WTC11 (cell line): ENCODE measurements around the gene TRIM2. TPM values are rescaled to one million over a fixed set of nuclear protein-coding genes. Genes with fewer than 3 reads are reported as not detected.
A peak's percentile ranks its signal among the peaks of the same experiment; 100 is the strongest.

Source experiments
- ATAC-seq: fragments of 200-7000 bp; cut with Tn5 transposase; 2 replicates; pipeline ENCODE4 v1.10.0; 2021; ENCODE audit warnings: mild to moderate bottlenecking, moderate library complexity
- CTCF ChIA-PET: fragments of 300-600 bp; sonication (Branson Sonifier 250); formaldehyde crosslinking; loops from one replicate; lab custom pipeline; 2021; ENCODE audit warnings: antibody characterized with exemption; lab: Charles Lee
- POLR2A ChIA-PET: fragments of 350-600 bp; sonication (Branson Sonifier 250); formaldehyde crosslinking; loops from one replicate; lab custom pipeline; 2021; ENCODE audit warnings: antibody characterized with exemption; lab: Charles Lee
- DNase-seq: peaks from one replicate; pipeline ENCODE4 v3.0.0; 2021; ENCODE audit warnings: low spot score
- H3K27ac Mint-ChIP-seq: 2 replicates; pipeline ENCODE4 v1.8.0; 2021; ENCODE audit warnings: mixed read lengths
- H3K27me3 Mint-ChIP-seq: 2 replicates; pipeline ENCODE4 v1.8.0; 2021; ENCODE audit warnings: low read depth, mild to moderate bottlenecking, moderate library complexity, mixed read lengths
- H3K36me3 Mint-ChIP-seq: 2 replicates; pipeline ENCODE4 v1.8.0; 2021; ENCODE audit warnings: mixed read lengths
- H3K4me1 Mint-ChIP-seq: 2 replicates; pipeline ENCODE4 v1.8.0; 2022; ENCODE audit warnings: mixed read lengths
- H3K4me3 Mint-ChIP-seq: 2 replicates; pipeline ENCODE4 v1.8.0; 2021; ENCODE audit warnings: mild to moderate bottlenecking, moderate library complexity, mixed read lengths
- H3K9me3 Mint-ChIP-seq: 2 replicates; pipeline ENCODE4 v1.8.0; 2021; ENCODE audit warnings: mixed read lengths
- CBFB ChIP-seq: sonication (generic); formaldehyde crosslinking; IDR thresholded peaks from 2 replicates; pipeline ENCODE4 v1.8.1; 2022; ENCODE audit warnings: mild to moderate bottlenecking, low read depth, missing genetic modification reagents
- CREM ChIP-seq: sonication (generic); formaldehyde crosslinking; IDR thresholded peaks from 2 replicates; pipeline ENCODE4 v1.8.1; 2022; ENCODE audit warnings: mild to moderate bottlenecking, missing genetic modification reagents, moderate library complexity
- GABPB1 ChIP-seq: sonication (generic); formaldehyde crosslinking; IDR thresholded peaks from 2 replicates; pipeline ENCODE4 v1.8.1; 2023; ENCODE audit warnings: mild to moderate bottlenecking, missing genetic modification reagents
- IRF2 ChIP-seq: sonication (generic); formaldehyde crosslinking; IDR thresholded peaks from 2 replicates; pipeline ENCODE4 v1.8.0; 2022; ENCODE audit warnings: low read depth, missing genetic modification reagents, borderline replicate concordance
- KAT7 ChIP-seq: sonication (generic); formaldehyde crosslinking; IDR thresholded peaks from 2 replicates; pipeline ENCODE4 v1.8.1; 2023; ENCODE audit warnings: missing genetic modification reagents, mild to moderate bottlenecking, borderline replicate concordance
- MXD4 ChIP-seq: fragments of 250-450 bp; sonication (Bioruptor Pico); IDR thresholded peaks from 2 replicates; pipeline ENCODE4 v1.8.0; 2021; ENCODE audit warnings: mild to moderate bottlenecking, moderate library complexity, borderline replicate concordance
- MYBL2 ChIP-seq: sonication (generic); formaldehyde crosslinking; IDR thresholded peaks from 2 replicates; pipeline ENCODE4 v1.8.1; 2023; ENCODE audit warnings: mild to moderate bottlenecking, moderate library complexity, missing genetic modification reagents
- NFYB ChIP-seq: sonication (generic); formaldehyde crosslinking; conservative IDR thresholded peaks from 2 replicates; pipeline ENCODE4 v1.8.0; 2022; ENCODE audit warnings: low read depth, missing genetic modification reagents
- NR1H2 ChIP-seq: sonication (generic); formaldehyde crosslinking; IDR thresholded peaks from 2 replicates; pipeline ENCODE4 v1.9.0; 2021; ENCODE audit warnings: mild to moderate bottlenecking, moderate library complexity, missing genetic modification reagents
- NR2C2 ChIP-seq: sonication (generic); formaldehyde crosslinking; IDR thresholded peaks from 2 replicates; pipeline ENCODE4 v1.8.0; 2022; ENCODE audit warnings: mild to moderate bottlenecking, missing genetic modification reagents
- PRRX2 ChIP-seq: fragments of 250-450 bp; sonication (Bioruptor Pico); IDR thresholded peaks from 2 replicates; pipeline ENCODE4 v1.8.0; 2021; ENCODE audit warnings: mild to moderate bottlenecking
- SMAD4 ChIP-seq: sonication (generic); formaldehyde crosslinking; IDR thresholded peaks from 2 replicates; pipeline ENCODE4 v1.8.0; 2022; ENCODE audit warnings: mild to moderate bottlenecking, missing genetic modification reagents
- SOX15 ChIP-seq: fragments of 250-450 bp; sonication (Bioruptor Pico); IDR thresholded peaks from 2 replicates; pipeline ENCODE4 v1.9.0; 2021; ENCODE audit warnings: mild to moderate bottlenecking
- SP1 ChIP-seq: sonication (generic); formaldehyde crosslinking; conservative IDR thresholded peaks from 2 replicates; pipeline ENCODE4 v1.8.1; 2022; ENCODE audit warnings: missing genetic modification reagents
- ZNF219 ChIP-seq: sonication (generic); formaldehyde crosslinking; IDR thresholded peaks from 2 replicates; pipeline ENCODE4 v1.8.0; 2023; ENCODE audit warnings: missing genetic modification reagents, mild to moderate bottlenecking, borderline replicate concordance
- ZNF317 ChIP-seq: sonication (generic); formaldehyde crosslinking; IDR thresholded peaks from 2 replicates; pipeline ENCODE4 v1.8.1; 2023; ENCODE audit warnings: low read depth, mild to moderate bottlenecking, moderate library complexity, missing genetic modification reagents, borderline replicate concordance
- total RNA-seq: library from RNA; stranded (reverse); gene quantifications from 3 replicates; pipeline ENCODE4 v1.2.3, GENCODE V29; 2021
- TF ChIP-seq, protein P1 (sequence below): sonication (generic); formaldehyde crosslinking; IDR thresholded peaks from 2 replicates; pipeline ENCODE4 v1.8.1; 2022; ENCODE audit warnings: low read depth, mild to moderate bottlenecking, moderate library complexity, missing genetic modification reagents, borderline replicate concordance
- TF ChIP-seq, protein P2 (sequence below): sonication (generic); formaldehyde crosslinking; IDR thresholded peaks from 2 replicates; pipeline ENCODE4 v1.8.1; 2023; ENCODE audit warnings: mild to moderate bottlenecking, missing genetic modification reagents
- TF ChIP-seq, protein P3 (sequence below): sonication (generic); formaldehyde crosslinking; IDR thresholded peaks from 2 replicates; pipeline ENCODE4 v1.8.1; 2023; ENCODE audit warnings: mild to moderate bottlenecking, missing genetic modification reagents, borderline replicate concordance
- TF ChIP-seq, protein P4 (sequence below): sonication (generic); formaldehyde crosslinking; IDR thresholded peaks from 2 replicates; pipeline ENCODE4 v1.8.1; 2023; ENCODE audit warnings: mild to moderate bottlenecking, missing genetic modification reagents
- TF ChIP-seq, protein P5 (sequence below): sonication (generic); formaldehyde crosslinking; IDR thresholded peaks from 2 replicates; pipeline ENCODE4 v1.8.0; 2022; ENCODE audit warnings: mild to moderate bottlenecking, missing genetic modification reagents
- TF ChIP-seq, protein P6 (sequence below): sonication (generic); formaldehyde crosslinking; IDR thresholded peaks from 2 replicates; pipeline ENCODE4 v1.8.0; 2023; ENCODE audit warnings: missing genetic modification reagents

The TRIM2 gene
- total RNA-seq, 1 experiment from 2014 or later, result 54.5 TPM

DNA sequence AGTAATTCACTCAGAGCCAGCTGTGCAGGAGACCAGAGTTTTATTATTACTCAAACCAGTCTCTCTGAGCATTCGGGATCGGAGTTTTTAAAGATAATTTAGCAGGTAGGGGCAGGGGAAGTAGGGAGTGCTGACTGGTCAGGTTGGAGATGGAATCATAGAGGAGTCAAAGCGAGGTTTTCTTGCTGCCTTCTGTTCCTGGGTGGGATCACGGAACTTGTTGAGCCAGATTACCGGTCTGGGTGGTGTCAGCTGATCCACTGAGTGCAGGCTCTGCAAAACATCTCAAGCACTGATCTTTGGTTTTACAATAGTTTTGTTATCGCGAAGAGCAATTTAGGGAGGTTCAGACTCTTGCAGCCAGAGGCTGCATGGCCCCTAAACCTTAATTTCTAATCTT, 63.6 kb downstream of the TRIM2 start:
- TF ChIP-seq IRF2 (CRISPR knock-in tag) (no peak), CREM (CRISPR knock-in tag) (no peak), KAT7 (CRISPR knock-in tag) (no peak), SOX15 (no peak), ZNF317 (no peak)
- TF ChIP-seq, protein P1, sequence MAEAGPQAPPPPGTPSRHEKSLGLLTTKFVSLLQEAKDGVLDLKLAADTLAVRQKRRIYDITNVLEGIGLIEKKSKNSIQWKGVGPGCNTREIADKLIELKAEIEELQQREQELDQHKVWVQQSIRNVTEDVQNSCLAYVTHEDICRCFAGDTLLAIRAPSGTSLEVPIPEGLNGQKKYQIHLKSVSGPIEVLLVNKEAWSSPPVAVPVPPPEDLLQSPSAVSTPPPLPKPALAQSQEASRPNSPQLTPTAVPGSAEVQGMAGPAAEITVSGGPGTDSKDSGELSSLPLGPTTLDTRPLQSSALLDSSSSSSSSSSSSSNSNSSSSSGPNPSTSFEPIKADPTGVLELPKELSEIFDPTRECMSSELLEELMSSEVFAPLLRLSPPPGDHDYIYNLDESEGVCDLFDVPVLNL, result no peak
- TF ChIP-seq, protein P2, sequence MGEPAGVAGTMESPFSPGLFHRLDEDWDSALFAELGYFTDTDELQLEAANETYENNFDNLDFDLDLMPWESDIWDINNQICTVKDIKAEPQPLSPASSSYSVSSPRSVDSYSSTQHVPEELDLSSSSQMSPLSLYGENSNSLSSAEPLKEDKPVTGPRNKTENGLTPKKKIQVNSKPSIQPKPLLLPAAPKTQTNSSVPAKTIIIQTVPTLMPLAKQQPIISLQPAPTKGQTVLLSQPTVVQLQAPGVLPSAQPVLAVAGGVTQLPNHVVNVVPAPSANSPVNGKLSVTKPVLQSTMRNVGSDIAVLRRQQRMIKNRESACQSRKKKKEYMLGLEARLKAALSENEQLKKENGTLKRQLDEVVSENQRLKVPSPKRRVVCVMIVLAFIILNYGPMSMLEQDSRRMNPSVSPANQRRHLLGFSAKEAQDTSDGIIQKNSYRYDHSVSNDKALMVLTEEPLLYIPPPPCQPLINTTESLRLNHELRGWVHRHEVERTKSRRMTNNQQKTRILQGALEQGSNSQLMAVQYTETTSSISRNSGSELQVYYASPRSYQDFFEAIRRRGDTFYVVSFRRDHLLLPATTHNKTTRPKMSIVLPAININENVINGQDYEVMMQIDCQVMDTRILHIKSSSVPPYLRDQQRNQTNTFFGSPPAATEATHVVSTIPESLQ (CRISPR knock-in tag), result no peak
- no peaks in the 10 kb centered on the region for H3K27me3 Mint-ChIP-seq
- ChIA-PET CTCF (interaction anchor here (1.0 to 3.1 kb wide), 2 partner anchors 35 to 125 kb away, joined by 3 to 9 read pairs; no protein-coding TSS in a partner anchor), POLR2A (no interaction called here)
- H3K4me3 Mint-ChIP-seq, result no peak overlapping the region
- H3K4me1 Mint-ChIP-seq, result peaks cover 48% of the 10 kb centered on the region
- peaks cover 10% of the 10 kb centered on the region for H3K36me3 Mint-ChIP-seq
- peaks cover 6% of the 10 kb centered on the region for H3K9me3 Mint-ChIP-seq
- no peak for DNase-seq
- no peak for ATAC-seq
- peak overlapping the region; percentile 81 for H3K27ac Mint-ChIP-seq

DNA sequence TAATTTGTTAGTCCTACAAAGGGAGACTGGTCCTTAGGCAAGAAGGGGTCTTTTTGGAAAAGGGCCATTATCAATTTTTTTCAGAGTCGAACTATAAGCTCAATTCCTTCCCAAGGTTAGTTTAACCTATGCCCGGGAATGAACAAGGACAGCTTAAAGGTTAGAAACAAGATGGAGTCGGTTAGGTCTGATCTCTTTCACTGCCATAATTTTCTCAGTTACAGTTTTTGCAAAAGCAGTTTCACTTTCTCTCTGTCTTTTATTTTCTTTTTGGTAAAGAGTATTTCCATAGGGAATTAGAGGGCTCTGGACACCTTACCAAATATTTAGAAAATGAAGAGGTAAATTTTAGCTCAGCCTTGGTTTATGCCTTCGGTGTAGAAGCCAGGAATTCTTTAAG, 64.1 kb downstream of the TRIM2 start:
- TF ChIP-seq, protein P3, sequence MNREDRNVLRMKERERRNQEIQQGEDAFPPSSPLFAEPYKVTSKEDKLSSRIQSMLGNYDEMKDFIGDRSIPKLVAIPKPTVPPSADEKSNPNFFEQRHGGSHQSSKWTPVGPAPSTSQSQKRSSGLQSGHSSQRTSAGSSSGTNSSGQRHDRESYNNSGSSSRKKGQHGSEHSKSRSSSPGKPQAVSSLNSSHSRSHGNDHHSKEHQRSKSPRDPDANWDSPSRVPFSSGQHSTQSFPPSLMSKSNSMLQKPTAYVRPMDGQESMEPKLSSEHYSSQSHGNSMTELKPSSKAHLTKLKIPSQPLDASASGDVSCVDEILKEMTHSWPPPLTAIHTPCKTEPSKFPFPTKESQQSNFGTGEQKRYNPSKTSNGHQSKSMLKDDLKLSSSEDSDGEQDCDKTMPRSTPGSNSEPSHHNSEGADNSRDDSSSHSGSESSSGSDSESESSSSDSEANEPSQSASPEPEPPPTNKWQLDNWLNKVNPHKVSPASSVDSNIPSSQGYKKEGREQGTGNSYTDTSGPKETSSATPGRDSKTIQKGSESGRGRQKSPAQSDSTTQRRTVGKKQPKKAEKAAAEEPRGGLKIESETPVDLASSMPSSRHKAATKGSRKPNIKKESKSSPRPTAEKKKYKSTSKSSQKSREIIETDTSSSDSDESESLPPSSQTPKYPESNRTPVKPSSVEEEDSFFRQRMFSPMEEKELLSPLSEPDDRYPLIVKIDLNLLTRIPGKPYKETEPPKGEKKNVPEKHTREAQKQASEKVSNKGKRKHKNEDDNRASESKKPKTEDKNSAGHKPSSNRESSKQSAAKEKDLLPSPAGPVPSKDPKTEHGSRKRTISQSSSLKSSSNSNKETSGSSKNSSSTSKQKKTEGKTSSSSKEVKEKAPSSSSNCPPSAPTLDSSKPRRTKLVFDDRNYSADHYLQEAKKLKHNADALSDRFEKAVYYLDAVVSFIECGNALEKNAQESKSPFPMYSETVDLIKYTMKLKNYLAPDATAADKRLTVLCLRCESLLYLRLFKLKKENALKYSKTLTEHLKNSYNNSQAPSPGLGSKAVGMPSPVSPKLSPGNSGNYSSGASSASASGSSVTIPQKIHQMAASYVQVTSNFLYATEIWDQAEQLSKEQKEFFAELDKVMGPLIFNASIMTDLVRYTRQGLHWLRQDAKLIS (CRISPR knock-in tag), result no peak
- TF ChIP-seq MYBL2 (no peak), SP1 (CRISPR knock-in tag) (no peak), NFYB (CRISPR knock-in tag) (no peak), MXD4 (CRISPR knock-in tag) (peak; percentile 72; the same call in 1 of the 2 replicates), NR1H2 (no peak), PRRX2 (no peak)
- ATAC-seq (no peak), DNase-seq (no peak)
- Mint-ChIP-seq H3K4me3 (no peak overlapping the region), H3K27me3 (no peaks in the 10 kb centered on the region), H3K4me1 (peaks cover 47% of the 10 kb centered on the region), H3K36me3 (peaks cover 6% of the 10 kb centered on the region), H3K27ac (peak overlapping the region; percentile 92), H3K9me3 (peaks cover 2% of the 10 kb centered on the region)
- CTCF ChIA-PET, result interaction anchor here (0.5 to 3.1 kb wide), 3 partner anchors 35 to 304 kb away, joined by 3 to 9 read pairs (median 7); no protein-coding TSS in a partner anchor
- POLR2A ChIA-PET, result no interaction called here

DNA sequence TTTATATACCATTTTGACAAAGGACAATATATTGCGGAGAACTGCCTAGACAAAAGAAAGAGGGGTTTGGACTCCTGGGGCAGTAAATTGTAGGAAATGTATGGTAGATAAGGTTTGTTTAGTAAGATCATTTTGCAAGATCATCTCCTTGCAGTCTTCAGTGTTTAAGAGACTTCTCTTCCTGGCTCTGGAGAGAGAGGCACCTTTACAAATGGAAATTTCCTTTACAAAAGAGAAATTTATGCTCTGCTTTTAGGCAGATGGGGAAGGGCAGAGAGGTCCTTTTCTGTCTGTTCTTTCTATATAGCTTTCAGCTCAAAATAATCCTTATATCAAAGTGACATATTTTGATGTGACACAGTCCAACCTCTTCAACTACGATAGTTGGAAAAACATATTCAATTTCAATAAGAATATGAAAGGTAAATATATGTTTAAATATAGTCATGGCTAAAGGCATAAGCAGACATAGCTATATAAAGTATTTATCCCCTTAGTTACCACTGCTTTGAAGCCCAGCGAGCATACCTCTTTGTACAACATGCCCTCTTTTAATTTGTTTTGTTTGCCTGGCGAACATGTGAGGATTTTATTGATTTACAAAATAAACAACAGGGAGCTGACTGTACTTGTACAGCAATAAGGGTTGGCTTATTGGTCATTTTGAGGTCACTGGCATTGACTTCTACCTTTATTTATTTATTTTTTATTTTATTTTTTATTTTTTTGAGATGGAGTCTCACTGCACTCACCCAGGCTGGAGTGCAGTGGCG, 65.2 kb downstream of the TRIM2 start:
- DNase-seq (no peak), ATAC-seq (peak; percentile 61)
- Mint-ChIP-seq H3K27ac (peak overlapping the region; percentile 92), H3K4me3 (peak overlapping the region; percentile 43; the same call in 1 of the 2 replicates), H3K36me3 (no peaks in the 10 kb centered on the region), H3K27me3 (no peaks in the 10 kb centered on the region), H3K9me3 (no peaks in the 10 kb centered on the region), H3K4me1 (peaks cover 49% of the 10 kb centered on the region)
- CTCF ChIA-PET, result interaction anchor here (1.0 to 3.1 kb wide), 2 partner anchors 37 to 127 kb away, joined by 3 to 9 read pairs; no protein-coding TSS in a partner anchor
- POLR2A ChIA-PET, result no interaction called here
- TF ChIP-seq, protein P4, sequence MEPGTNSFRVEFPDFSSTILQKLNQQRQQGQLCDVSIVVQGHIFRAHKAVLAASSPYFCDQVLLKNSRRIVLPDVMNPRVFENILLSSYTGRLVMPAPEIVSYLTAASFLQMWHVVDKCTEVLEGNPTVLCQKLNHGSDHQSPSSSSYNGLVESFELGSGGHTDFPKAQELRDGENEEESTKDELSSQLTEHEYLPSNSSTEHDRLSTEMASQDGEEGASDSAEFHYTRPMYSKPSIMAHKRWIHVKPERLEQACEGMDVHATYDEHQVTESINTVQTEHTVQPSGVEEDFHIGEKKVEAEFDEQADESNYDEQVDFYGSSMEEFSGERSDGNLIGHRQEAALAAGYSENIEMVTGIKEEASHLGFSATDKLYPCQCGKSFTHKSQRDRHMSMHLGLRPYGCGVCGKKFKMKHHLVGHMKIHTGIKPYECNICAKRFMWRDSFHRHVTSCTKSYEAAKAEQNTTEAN (CRISPR knock-in tag), result no peak
- no peak for TF ChIP-seq SMAD4 (CRISPR knock-in tag)
- TF ChIP-seq, protein P5, sequence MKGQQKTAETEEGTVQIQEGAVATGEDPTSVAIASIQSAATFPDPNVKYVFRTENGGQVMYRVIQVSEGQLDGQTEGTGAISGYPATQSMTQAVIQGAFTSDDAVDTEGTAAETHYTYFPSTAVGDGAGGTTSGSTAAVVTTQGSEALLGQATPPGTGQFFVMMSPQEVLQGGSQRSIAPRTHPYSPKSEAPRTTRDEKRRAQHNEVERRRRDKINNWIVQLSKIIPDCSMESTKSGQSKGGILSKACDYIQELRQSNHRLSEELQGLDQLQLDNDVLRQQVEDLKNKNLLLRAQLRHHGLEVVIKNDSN (CRISPR knock-in tag), result no peak
- no peak for TF ChIP-seq ZNF219
- TF ChIP-seq NR2C2 (CRISPR knock-in tag), result no peak
- TF ChIP-seq CREM (CRISPR knock-in tag), result no peak
- TF ChIP-seq, protein P6, sequence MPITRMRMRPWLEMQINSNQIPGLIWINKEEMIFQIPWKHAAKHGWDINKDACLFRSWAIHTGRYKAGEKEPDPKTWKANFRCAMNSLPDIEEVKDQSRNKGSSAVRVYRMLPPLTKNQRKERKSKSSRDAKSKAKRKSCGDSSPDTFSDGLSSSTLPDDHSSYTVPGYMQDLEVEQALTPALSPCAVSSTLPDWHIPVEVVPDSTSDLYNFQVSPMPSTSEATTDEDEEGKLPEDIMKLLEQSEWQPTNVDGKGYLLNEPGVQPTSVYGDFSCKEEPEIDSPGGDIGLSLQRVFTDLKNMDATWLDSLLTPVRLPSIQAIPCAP, result no peak
- TF ChIP-seq CBFB, result no peak
- TF ChIP-seq GABPB1 (CRISPR knock-in tag), result no peak
